Umbilical cord (tissue), 2 donors: ENCODE data around the gene UTS2R. TPM values are rescaled to one million over a fixed set of nuclear protein-coding genes. Genes with fewer than 3 reads are reported as not detected.

Experiments
- DNase-seq: peaks from one replicate; pipeline ENCODE4 v3.0.0-alpha.2; 2015; ENCODE audit warnings: low spot score
- total RNA-seq: library from RNA; depleted of rRNA; stranded (reverse); fragments of >200 nt; gene quantifications from one replicate; pipeline ENCODE4 v1.2.3, GENCODE V29; 2014; ENCODE audit warnings: low replicate concordance; ENCODE audit not compliant: insufficient read depth

UTS2R gene
- total RNA-seq, 1 donor from 2014 or later = 0.48 TPM

- no peak for DNase-seq
These were observed 16.8 kb downstream of the UTS2R start for GRCh38 chr17:82388223-82388921.

GRCh38 chr17:82388922-82389283 lies 17.3 kb downstream of the UTS2R start:
- DNase-seq = no peak

DNA sequence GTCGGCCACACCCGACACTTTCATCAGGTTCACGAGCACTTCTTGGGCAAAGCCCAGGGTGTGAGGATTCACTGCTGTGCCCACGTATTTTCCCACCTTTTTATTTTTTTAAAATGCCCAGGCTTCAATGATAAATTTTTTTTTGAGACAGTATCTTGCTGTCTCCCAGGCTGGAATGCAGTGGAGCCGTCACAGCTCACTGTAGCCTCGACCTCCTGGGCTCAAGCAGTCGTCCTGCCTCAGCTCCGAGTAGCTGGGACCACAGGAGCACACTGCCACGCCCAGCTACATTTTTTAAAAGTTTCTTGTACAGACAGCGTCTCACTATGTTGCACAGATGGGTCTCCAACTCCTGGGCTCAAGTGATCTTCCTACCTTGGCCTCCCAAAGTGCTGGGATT lies 17.8 kb downstream of the UTS2R start:
- DNase-seq = no peak

- DNase-seq = no peak
These were observed 18.7 kb downstream of the UTS2R start for GRCh38 chr17:82390015-82390859.

DNA sequence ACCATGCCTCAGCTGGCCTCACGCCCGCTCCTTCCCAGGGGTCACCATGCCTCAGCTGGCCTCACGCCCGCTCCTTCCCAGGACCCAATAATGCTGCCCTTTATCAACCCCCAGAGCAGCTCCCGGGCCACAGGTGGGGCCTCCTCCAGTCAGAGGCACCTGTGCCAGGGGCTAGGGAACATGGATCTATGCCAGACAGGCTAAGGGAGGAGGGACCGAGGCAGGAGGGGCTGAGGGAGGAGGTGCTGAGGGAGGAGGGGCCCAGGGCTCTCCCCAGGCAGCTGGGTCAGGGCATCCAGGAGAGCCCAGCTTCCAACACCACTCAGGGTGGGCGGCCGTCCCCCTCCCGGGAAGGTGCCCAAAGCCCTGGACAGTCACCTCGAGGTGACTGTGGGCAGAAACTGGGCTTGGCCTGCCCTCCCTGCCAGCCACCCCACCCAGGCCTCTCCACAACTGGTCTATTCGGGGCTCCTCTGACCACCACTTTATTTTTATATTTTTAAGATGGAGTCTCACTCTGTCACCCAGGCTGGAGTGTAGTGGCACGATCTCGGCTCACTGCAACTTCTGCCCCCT lies 19.4 kb downstream of the UTS2R start:
- no peak for DNase-seq

GRCh38 chr17:82391496-82392066 lies 20.0 kb downstream of the UTS2R start:
- no peak for DNase-seq

DNA sequence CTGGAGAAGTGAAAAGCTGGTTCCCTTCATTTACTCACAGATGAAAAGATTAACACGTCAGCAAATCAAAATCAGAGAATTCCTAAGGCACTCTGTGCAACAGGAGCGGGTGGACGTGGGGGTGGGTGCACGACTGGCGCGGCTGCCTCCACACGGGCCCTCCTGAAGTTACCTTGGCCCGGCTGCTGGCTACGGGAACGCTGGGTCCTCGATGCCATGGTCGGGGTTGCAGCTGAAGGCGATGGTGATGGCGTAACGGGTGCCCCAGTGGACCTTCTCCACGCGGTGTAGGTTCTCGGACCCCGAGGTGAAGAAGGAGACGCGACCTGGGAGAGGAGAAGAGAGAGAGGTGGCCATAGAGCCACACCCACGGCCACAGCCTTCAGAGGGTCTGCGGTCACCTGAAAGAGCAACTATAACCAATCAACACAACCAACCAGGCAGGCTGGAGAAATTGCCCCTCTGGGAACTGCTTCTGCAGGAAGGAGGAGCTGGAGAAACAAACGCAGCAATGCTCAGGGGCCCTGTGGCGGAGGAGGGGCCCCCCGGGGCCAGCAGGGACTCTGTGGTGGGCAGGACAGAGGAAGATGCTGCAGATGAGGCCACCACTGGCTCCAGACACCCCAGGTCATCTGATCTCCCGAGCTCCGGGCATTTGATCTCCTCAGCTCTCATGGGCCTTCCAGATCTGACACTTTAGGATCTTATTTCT lies 20.8 kb downstream of the UTS2R start:
- no peak for DNase-seq

DNA sequence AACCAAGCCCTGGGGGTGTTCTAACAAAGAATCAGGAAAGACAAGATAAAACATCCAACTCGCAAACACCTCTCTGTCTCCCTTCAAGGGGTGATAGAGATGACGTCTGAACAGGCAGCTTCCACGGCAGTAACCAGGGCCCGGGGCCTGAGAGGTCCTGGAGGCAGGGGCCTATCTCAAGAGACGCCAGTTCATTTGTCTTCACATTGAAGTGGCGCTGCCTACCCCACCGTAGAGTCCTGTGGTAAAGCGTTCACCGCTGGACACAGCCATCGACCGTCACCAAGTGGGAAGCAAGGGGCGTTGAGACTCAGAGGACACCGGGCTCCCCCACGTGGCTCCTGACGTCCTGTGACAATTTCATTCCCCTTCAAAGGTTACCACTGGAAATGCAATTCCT lies 21.4 kb downstream of the UTS2R start:
- DNase-seq = no peak

DNA sequence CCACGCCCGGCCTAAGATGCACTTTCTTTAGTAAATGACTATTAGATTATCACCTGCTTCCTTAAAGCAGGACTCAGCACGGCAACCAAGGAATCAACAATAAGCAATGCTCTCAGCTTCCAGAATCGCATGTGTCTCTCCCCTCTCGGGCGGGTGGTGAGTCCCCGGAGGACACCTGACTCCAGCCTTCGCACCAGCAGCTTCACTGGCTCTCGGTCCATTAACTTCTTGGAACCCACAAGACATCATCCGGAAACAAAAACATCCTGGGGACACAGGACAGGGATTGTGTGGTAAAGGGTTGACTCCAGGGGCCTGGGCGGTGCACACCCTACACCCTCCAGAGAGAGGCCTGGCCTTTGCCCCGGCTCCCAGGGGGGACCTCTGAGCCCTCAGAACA lies 22.7 kb downstream of the UTS2R start:
- no peak for DNase-seq

DNA sequence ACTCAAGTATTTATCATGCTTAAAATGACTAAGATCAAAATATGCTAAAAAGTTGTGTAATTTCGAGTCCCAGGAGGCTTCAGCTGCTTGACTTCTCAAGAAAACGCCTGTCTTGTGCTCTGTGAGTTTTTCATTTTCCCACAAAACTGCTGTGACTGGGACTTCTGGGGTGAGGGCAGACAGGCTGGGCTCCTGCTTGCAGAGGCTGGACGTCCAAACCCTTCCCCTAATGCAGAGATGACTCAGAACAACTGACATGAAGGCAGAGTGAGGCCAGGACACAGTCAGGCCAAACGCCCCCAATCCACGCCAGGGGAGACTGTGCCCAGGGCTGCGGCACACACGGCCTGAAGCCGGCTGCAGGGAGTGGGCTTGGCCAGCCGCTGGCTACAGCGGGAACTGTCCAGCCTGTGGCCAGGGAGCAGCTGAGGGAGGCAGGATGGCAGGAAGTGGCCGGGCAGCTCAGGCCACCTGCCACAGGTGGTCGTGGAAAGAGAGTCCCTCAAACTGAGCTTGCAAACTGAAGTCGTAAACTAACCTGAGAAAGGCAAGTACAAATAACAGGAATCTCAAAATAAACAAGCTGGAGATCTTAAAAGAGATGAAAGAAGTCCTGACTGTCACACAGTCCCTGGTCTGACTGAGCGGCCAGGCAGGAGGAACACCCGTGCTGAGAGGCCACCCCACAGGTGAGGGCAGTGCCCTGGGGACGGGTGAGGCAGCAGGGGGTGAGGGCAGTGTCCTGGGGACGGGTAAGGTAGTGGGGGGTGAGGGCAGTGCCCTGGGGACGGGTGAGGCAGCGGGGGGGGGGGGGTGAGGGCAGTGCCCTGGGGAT lies 25.3 kb downstream of the UTS2R start:
- peak; percentile 45 for DNase-seq

DNA sequence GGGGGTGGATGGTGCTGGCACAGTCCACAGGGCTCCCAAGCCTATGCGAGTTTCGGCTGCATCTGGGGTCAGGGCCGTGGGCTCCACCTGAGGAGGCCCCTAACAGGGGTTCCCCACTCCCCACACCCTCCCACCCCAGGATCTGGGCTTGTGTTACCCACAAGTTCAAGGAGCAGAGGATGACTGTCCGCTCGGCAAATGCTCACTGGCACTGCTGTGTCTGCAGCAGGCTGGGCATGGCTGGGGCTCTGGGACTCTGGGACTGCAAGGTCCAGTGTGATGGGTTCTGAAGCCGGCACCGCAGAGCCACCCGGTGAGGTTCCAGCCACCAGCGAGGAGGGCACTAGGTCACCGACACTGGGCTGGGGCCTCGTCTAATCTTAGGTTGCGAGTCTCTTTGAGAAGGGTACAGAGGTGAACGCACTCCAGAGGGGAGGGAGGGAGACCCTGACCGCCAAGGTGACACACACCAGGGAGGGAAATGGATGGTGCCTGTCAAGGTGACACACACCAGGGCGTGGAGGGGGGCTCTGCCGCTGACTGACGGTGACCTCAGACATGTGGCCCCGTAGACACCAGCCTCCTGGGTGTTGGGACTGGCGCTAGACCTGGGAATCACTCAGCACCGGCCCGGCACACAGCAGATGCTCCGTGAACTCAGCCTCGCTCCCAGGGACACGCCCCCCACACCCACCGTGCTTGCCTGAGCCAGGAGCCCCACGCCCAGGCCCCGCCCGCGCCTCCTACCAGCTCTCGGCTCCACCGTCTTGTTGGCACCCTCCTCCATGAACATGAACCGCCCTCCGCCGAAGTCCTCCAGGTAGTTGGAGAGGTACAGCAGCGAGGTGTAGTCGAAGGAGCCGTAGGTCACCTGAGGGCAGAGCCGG lies 26.1 kb downstream of the UTS2R start:
- DNase-seq = no peak

- DNase-seq = peak; percentile 76
These were observed 27.5 kb downstream of the UTS2R start for GRCh38 chr17:82399041-82399441.

GRCh38 chr17:82399601-82400101 lies 28.1 kb downstream of the UTS2R start:
- no peak for DNase-seq

- peak; percentile 31 for DNase-seq
These were observed 28.6 kb downstream of the UTS2R start for GRCh38 chr17:82400206-82400605.

DNA sequence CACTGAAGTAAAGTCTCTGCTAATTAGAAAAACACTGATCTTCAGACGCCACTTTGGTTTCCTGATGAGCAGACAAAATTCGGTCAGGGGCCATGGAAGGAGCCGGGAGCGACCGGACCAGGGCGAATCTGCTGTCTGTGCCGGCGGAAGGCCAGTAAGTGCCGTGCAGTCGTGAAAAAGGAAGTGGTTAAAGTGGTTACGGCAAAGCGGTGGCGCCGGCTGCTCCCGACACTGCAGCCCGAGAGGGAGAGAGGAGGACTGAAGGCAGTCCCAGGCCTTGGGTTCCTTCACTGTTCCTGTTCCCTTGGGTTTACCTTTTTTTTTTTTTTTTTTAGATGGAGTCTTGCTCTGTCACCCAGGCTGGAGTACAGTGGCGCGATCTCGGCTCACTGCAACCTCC lies 29.3 kb downstream of the UTS2R start:
- no peak for DNase-seq

GRCh38 chr17:82402865-82403264 lies 31.3 kb downstream of the UTS2R start:
- DNase-seq = no peak

GRCh38 chr17:82403662-82404660 lies 32.4 kb downstream of the UTS2R start:
- DNase-seq = no peak

GRCh38 chr17:82405051-82405450 lies 33.5 kb downstream of the UTS2R start:
- no peak for DNase-seq
